ENCODE data around the gene DACT2. TPM values are rescaled to one million over a fixed set of nuclear protein-coding genes. Genes with fewer than 3 reads are reported as not detected.

DACT2 gene
- 0.04 to 0.14 TPM (median 0.08 TPM) in 5 replicates for total RNA-seq (2022; extraction: Qiagen RNA extraction)

DNA sequence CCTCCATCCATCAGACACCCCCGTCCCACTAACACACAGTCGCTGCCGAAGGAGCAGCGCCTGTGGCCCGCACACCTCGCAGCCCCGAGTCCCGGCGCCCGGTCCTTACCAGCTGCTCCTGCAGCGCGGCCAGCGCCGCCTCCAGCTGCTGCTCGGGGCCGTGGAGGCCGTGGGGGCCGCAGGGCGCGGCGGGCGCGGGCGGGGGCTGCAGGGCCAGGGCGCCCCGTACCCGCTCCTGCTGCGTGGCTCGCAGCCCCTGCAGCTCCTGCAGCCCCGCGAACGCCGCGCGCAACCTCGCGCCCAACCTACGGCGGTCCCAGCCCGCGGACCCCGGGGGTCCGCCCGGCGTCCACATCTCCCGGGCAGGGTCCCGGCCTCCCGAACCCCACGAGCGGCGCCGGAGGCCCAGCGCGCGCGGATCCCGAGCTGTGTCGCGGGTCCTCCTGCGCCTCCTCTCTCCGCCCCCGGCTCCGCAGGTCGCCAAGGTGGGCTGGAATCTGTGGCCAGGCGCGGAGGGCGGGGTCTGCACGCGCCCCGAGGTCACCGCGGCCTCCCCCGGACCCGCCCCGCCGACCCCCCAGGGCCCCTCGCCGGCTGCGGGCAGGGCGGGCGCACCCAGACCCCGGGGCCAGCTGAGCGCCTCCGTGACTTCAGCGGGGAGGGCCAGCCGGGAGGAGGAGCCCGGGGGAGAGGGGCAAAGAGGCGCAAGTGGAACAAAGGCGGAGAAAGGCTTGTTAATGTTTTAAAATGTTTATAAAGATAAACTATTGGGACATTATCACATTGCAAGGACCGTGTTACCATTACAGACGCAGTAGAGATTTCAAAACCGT, at the start of gene DACT2:
Gene DACT2, minus strand, starts transcription at position 499 of the 833 bp plus-strand sequence. Its CDS starts 144 bp downstream, at position 355.

Other genes starting within 250 kb of the DACT2 start
- 0.02 to 0.11 TPM (median 0.08 TPM) in 3 of 5 replicates, not detected in the others for gene FRMD1, start 240.6 kb downstream of the DACT2 start, total RNA-seq (2022; extraction: Qiagen RNA extraction)
- gene SMOC2, start 121.4 kb upstream of the DACT2 start, total RNA-seq (2022; extraction: Qiagen RNA extraction) = not detected in 5 replicates